Naive thymus-derived CD4-positive, alpha-beta T cell (primary cell): ENCODE measurements around the gene CMAS. TPM values are rescaled to one million over a fixed set of nuclear protein-coding genes. Genes with fewer than 3 reads are reported as not detected.

Experiments used
- ATAC-seq: fragments of 150-1000 bp; cut with Tn5 transposase; 2 replicates; pipeline ENCODE4 v1.10.0; 2021; ENCODE audit warnings: mild to moderate bottlenecking, moderate library complexity
- CTCF ChIA-PET: fragments of 350-600 bp; sonication (Branson Sonifier 250); formaldehyde crosslinking; loops from one replicate; lab custom pipeline; 2021; ENCODE audit warnings: antibody characterized with exemption; lab: Charles Lee
- POLR2A ChIA-PET: fragments of 350-600 bp; sonication (Branson Sonifier 250); formaldehyde crosslinking; loops from one replicate; lab custom pipeline; 2021; ENCODE audit warnings: antibody characterized with exemption, inconsistent platforms; lab: Charles Lee
- DNase-seq, 9 donors: peaks; one replicate each; pipeline versions ENCODE4 v3.0.0 to v3.0.0-alpha.2; 2020 to 2022; ENCODE audit warnings: mixed read lengths in 1 of 9
- H3K27ac ChIP-seq: one replicate; pipeline ENCODE4 v1.7.0; 2013; ENCODE audit warnings: mild to moderate bottlenecking, low read depth, low read length, moderate library complexity
- H3K27me3 ChIP-seq, 2 donors: one replicate each; pipeline ENCODE4 v1.7.0; 2013; ENCODE audit warnings: low read length in 2 of 2, mild to moderate bottlenecking in 2 of 2, moderate library complexity in 2 of 2; ENCODE audit not compliant: control insufficient read depth in 2 of 2, insufficient read depth in 2 of 2
- H3K36me3 ChIP-seq, 3 experiments: 1 replicate in 2 of 3; 2 replicates in 1 of 3; pipeline ENCODE4 v1.7.0; 2013; ENCODE audit warnings: low read length in 3 of 3, mild to moderate bottlenecking in 3 of 3, moderate library complexity in 1 of 3; ENCODE audit not compliant: insufficient read depth in 3 of 3, control insufficient read depth in 2 of 3
- H3K4me1 ChIP-seq, 2 donors: one replicate each; pipeline ENCODE4 v1.7.0; 2013; ENCODE audit warnings: low read length in 2 of 2, mild to moderate bottlenecking in 2 of 2, moderate library complexity in 1 of 2; ENCODE audit not compliant: control insufficient read depth in 2 of 2, insufficient read depth in 2 of 2
- H3K4me3 ChIP-seq: 2 replicates; pipeline ENCODE4 v1.7.0; 2013; ENCODE audit warnings: mild to moderate bottlenecking, low read length
- H3K9me3 ChIP-seq, 3 experiments: 1 replicate in 2 of 3; 2 replicates in 1 of 3; pipeline ENCODE4 v1.7.0; 2013; ENCODE audit warnings: low read length in 3 of 3; ENCODE audit not compliant: control insufficient read depth in 2 of 3
- H3K27ac Mint-ChIP-seq, 9 donors: one replicate each; pipeline ENCODE4 v1.8.0; 2020 to 2022; ENCODE audit warnings: mixed read lengths in 9 of 9, mild to moderate bottlenecking in 8 of 9, moderate library complexity in 5 of 9, inconsistent platforms in 2 of 9
- H3K27me3 Mint-ChIP-seq, 5 donors: one replicate each; pipeline ENCODE4 v1.8.0; 2021 to 2022; ENCODE audit warnings: mixed read lengths in 5 of 5, mild to moderate bottlenecking in 1 of 5
- H3K36me3 Mint-ChIP-seq, 5 donors: one replicate each; pipeline ENCODE4 v1.8.0; 2020 to 2022; ENCODE audit warnings: mixed read lengths in 5 of 5, mild to moderate bottlenecking in 3 of 5, inconsistent platforms in 1 of 5
- H3K4me1 Mint-ChIP-seq, 7 donors: one replicate each; pipeline ENCODE4 v1.8.0; 2020 to 2022; ENCODE audit warnings: mixed read lengths in 7 of 7, mild to moderate bottlenecking in 3 of 7, inconsistent platforms in 1 of 7
- H3K4me3 Mint-ChIP-seq, 10 donors: one replicate each; pipeline ENCODE4 v1.8.0; 2020 to 2022; ENCODE audit warnings: mild to moderate bottlenecking in 10 of 10, mixed read lengths in 10 of 10, moderate library complexity in 6 of 10, inconsistent platforms in 2 of 10
- H3K9me3 Mint-ChIP-seq, 11 donors: one replicate each; pipeline ENCODE4 v1.8.0; 2020 to 2022; ENCODE audit warnings: mixed read lengths in 11 of 11, mild to moderate bottlenecking in 4 of 11, inconsistent platforms in 1 of 11, moderate library complexity in 1 of 11
- intact Hi-C, 2 donors: fragments of 100-400 bp; cut with micrococcal nuclease; formaldehyde crosslinking; loops; one replicate each; pipeline ENCODE4 v1.15.1; 2023
- polyA plus RNA-seq, 2 donors: library from polyadenylated mRNA; unstranded; fragments of 300-500 nt; fragmentation: Illumina TruSeq; gene quantifications; one replicate each; pipeline ENCODE4 v1.2.3, GENCODE V29; 2021
- total RNA-seq, 6 experiments: library from RNA in 5 of 6; stranded (reverse) in 5 of 6; gene quantifications; 1 replicate in 5 of 6; 2 replicates in 1 of 6; pipeline ENCODE4 v1.2.3 and lab custom pipeline; 2021 to 2026

The CMAS gene
- total and polyA plus RNA-seq, 7 experiments from 2014 or later: 10.1 to 33.8 (median 23.3) TPM

DNA sequence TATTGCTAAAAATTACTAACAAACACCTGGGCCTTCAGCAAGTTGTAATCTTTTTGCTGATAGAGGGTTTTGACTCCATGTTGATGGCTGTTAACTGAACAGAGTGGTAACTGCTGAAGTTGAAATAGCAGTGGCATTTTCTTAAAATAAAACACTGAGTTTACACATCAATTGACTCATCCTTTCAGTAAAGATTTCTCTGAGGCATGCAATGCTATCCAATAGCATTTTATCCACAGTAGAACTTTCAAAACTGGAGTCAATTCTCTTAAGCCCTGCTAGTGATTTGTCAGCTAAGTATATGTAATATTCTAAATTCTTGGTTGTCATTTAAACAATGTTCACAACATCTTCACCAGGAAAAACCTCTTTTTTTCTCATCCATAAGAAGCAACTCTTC lies 59.5 kb downstream of the CMAS start:
- H3K4me1 Mint-ChIP-seq: peaks cover 4 to 38% (median 28%) of the 10 kb centered on the region in 7 donors
- H3K4me3 Mint-ChIP-seq: no peak overlapping the region
- H3K36me3 Mint-ChIP-seq: peaks cover 0 to 12% (median 0%) of the 10 kb centered on the region in 5 donors
- no peak overlapping the region for H3K27ac Mint-ChIP-seq
- ATAC-seq: no peak
- H3K4me1 ChIP-seq: peaks cover 0 to 11% of the 10 kb centered on the region in 2 donors
- no peaks in the 10 kb centered on the region for H3K27me3 Mint-ChIP-seq
- H3K9me3 Mint-ChIP-seq: peaks cover 0 to 15% (median 0%) of the 10 kb centered on the region in 11 donors
- H3K27ac ChIP-seq: no peak overlapping the region
- DNase-seq: no peak
- no peak overlapping the region for H3K4me3 ChIP-seq
- ChIA-PET POLR2A (no interaction called here), CTCF (no interaction called here)
- H3K27me3 ChIP-seq: no peaks in the 10 kb centered on the region
- H3K9me3 ChIP-seq: no peaks in the 10 kb centered on the region
- intact Hi-C loops: loop anchor here in 1 of 2 donors (10.0 kb wide), 1 partner anchor 149 kb away; no protein-coding TSS in a partner anchor
- no peaks in the 10 kb centered on the region for H3K36me3 ChIP-seq

DNA sequence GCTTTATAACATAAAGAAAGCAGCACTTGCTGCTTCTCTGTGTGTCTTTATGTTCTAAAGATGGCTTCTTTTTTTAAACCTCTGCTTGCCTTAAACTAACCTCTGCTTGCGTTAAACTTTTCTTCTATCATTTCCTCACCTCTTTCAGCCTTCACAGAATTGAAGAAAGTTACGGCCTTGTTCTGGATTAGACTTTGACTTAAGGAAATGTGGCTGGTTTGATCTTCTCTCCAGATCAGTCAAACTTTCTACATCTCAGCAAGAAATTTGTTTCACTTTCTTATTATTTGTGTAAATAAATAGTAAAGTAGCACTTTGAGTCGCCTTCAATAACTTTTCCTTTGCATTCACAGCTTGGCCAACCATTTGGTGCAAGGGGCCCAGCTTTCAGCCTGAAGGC lies 64.2 kb downstream of the CMAS start:
- Mint-ChIP-seq H3K4me1 (peaks cover 7 to 25% (median 22%) of the 10 kb centered on the region in 7 donors), H3K9me3 (peaks cover 0 to 15% (median 4%) of the 10 kb centered on the region in 11 donors), H3K4me3 (peak overlapping the region in 8 of 10 donors; percentile 2 to 54 (median 13)), H3K27me3 (peaks cover 0 to 2% (median 0%) of the 10 kb centered on the region in 5 donors), H3K27ac (peak overlapping the region in 8 of 9 donors; percentile 35 to 85 (median 73)), H3K36me3 (peaks cover 0 to 12% (median 0%) of the 10 kb centered on the region in 5 donors)
- H3K27ac ChIP-seq: peak overlapping the region; percentile 29
- H3K4me1 ChIP-seq: peaks cover 0 to 7% of the 10 kb centered on the region in 2 donors
- ATAC-seq (peak; percentile 38), DNase-seq (peak in 5 of 9 donors; percentile 8 to 29 (median 13))
- ChIA-PET CTCF (interaction anchor here (0.6 kb wide), 1 partner anchor 413 kb away, joined by 7 read pairs; no protein-coding TSS in a partner anchor), POLR2A (no interaction called here)
- no peak overlapping the region for H3K4me3 ChIP-seq
- no peaks in the 10 kb centered on the region for H3K27me3 ChIP-seq
- intact Hi-C loops: no loop called here
- no peaks in the 10 kb centered on the region for H3K36me3 ChIP-seq
- H3K9me3 ChIP-seq: no peaks in the 10 kb centered on the region

Other genes with a start within 250 kb of the CMAS start
- under 1 TPM in 1 of 5 experiments, not detected in 4; 0.05 TPM for gene ABCC9, start 104.8 kb upstream of the CMAS start, total RNA-seq
- gene ABCC9, start 104.8 kb upstream of the CMAS start, polyA plus RNA-seq: not detected